Activated CD8-positive, alpha-beta memory T cell treated with anti-CD3 and anti-CD28 coated beads, Interleukin-2, amount 10 ng/mL, durations not matched to agents 7 days and 5 days (primary cell): ENCODE measurements around the gene LIX1. TPM values are rescaled to one million over a fixed set of nuclear protein-coding genes. Genes with fewer than 3 reads are reported as not detected.
"Not testable (repeated sequence)": the region's sequence is repeated elsewhere in the genome, so short reads cannot be mapped to it uniquely, and the experiment has no call there.

Source experiments
- ATAC-seq: fragments of 150-1000 bp; cut with Tn5 transposase; one replicate; pipeline ENCODE4 v1.10.0; 2021; ENCODE audit warnings: moderate library complexity
- CTCF ChIA-PET: fragments of 350-600 bp; sonication (Branson Sonifier 250); formaldehyde crosslinking; loops from one replicate; lab custom pipeline; 2021; ENCODE audit warnings: antibody characterized with exemption; lab: Charles Lee
- DNase-seq: peaks from one replicate; pipeline ENCODE4 v3.0.0-alpha.2; 2020
- H3K27ac Mint-ChIP-seq: one replicate; pipeline ENCODE4 v1.8.0; 2021; ENCODE audit warnings: mild to moderate bottlenecking, mixed read lengths
- H3K27me3 Mint-ChIP-seq: one replicate; pipeline ENCODE4 v1.8.0; 2021; ENCODE audit warnings: mixed read lengths
- H3K36me3 Mint-ChIP-seq: one replicate; pipeline ENCODE4 v1.8.0; 2021; ENCODE audit warnings: mild to moderate bottlenecking, mixed read lengths
- H3K4me1 Mint-ChIP-seq: one replicate; pipeline ENCODE4 v1.8.0; 2021; ENCODE audit warnings: mixed read lengths
- H3K4me3 Mint-ChIP-seq: one replicate; pipeline ENCODE4 v1.8.0; 2021; ENCODE audit warnings: mild to moderate bottlenecking, moderate library complexity, mixed read lengths
- H3K9me3 Mint-ChIP-seq: one replicate; pipeline ENCODE4 v1.8.0; 2022; ENCODE audit warnings: low read depth, mixed read lengths
- total RNA-seq, 2 experiments: library from RNA; stranded (reverse); gene quantifications; one replicate each; pipeline ENCODE4 v1.2.3, GENCODE V29; 2021

LIX1 gene
- total RNA-seq, 2 experiments from 2014 or later, result not detected

DNA sequence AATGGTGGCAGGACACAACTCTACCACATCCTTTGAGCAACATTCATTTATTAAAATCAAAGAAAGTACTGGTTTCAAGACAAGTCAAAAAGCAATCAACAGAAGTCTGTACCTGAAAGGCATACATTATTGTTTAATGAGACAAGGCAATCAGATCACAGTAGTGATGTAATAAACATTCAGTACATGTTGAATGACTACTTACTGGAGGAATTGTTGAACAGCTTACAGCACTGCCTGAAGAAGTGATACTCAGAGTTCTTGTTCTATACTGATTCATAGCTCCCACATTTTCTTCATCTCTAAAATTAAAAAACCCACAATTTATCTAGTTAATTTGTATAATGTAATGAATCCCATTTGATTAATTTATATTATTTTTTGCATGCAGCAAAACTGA lies 22.4 kb upstream of the LIX1 start:
- H3K9me3 Mint-ChIP-seq, result no peaks in the 10 kb centered on the region
- no peaks in the 10 kb centered on the region for H3K27me3 Mint-ChIP-seq
- no peak for ATAC-seq
- DNase-seq, result no peak
- peak overlapping the region; percentile 39 for H3K27ac Mint-ChIP-seq
- CTCF ChIA-PET, result interaction anchor here (2.0 to 10.1 kb wide), 3 partner anchors 17 to 413 kb away, joined by 7 to 79 read pairs (median 74); no protein-coding TSS in a partner anchor
- H3K4me1 Mint-ChIP-seq, result peaks cover 26% of the 10 kb centered on the region
- H3K36me3 Mint-ChIP-seq, result peaks cover 28% of the 10 kb centered on the region
- no peak overlapping the region for H3K4me3 Mint-ChIP-seq

DNA sequence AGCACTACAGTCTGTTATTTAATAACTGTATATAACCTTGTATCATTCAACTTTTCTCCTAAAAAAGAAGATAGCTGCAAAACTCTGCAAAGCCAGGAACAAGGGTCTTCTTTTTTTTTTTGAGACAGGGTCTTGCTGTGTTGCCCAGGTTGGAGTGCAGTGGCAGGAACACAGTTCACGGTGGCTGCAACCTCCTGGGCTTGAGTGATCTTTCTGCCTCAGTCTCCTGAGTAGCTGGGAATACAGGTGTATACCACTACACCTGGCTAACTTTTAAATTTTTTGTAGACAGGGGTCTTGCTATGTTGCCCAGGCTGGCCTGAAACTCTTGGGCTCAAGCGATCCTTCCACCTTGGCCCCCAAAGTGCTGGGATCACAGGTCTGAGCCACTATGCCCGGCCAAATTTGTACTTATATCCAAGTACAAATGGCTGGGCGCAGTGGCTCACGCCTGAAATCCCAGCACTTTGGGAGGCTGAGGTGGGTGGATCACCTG lies 21.4 kb upstream of the LIX1 start:
- Mint-ChIP-seq H3K4me3 (no peak overlapping the region), H3K36me3 (peaks cover 31% of the 10 kb centered on the region), H3K27me3 (no peaks in the 10 kb centered on the region), H3K27ac (no peak overlapping the region), H3K4me1 (peaks cover 26% of the 10 kb centered on the region), H3K9me3 (no peaks in the 10 kb centered on the region)
- DNase-seq (no peak), ATAC-seq (no peak)
- CTCF ChIA-PET, result interaction anchor here (0.7 to 10.1 kb wide), 10 partner anchors 16 to 430 kb away, joined by 3 to 79 read pairs (median 6); partner anchors contain the start of gene LIX1

DNA sequence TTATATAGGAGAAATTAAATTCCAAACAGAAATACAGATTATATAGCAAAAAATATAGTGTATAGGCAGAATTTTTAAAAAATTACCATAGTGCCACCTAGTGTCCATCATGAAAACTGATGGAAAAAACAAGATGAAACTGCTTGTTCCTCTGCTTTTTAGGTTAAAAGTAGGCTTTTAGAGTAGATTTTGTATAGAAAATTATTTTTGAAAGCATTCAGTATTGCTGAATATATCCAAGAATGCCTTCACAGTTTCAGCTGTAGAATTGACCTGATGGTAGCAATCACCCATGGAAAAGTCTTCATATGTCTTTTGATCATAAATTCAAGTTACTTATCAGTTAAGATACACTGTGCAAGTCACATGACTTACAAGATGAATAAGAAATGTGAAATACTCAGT lies 21.0 kb upstream of the LIX1 start:
- Mint-ChIP-seq H3K27ac (no peak overlapping the region), H3K36me3 (peaks cover 33% of the 10 kb centered on the region), H3K4me3 (no peak overlapping the region), H3K9me3 (peaks cover 3% of the 10 kb centered on the region), H3K27me3 (no peaks in the 10 kb centered on the region), H3K4me1 (peaks cover 26% of the 10 kb centered on the region)
- CTCF ChIA-PET, result interaction anchor here (0.9 to 10.1 kb wide), 13 partner anchors 16 to 549 kb away, joined by 3 to 79 read pairs (median 6); partner anchors contain the start of genes LIX1 and RIOK2
- no peak for ATAC-seq
- no peak for DNase-seq

DNA sequence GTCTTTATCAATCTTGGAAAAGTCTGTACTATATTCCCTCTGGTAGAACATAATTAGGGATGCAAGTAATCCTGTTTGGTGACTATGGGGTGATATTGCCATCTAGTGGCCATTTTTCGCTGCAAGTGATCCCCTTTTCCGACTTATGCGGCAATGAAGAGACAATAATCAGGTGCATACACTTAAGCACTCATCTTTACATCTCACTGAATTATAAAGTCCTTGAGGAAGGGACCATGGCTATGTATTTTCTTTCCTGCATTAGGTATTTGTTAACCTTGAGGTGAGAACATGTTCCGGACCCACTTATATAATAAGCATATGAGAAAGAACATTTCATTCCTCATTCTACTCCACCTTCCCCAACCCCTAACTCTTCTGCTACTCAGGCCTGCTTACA lies 19.6 kb upstream of the LIX1 start:
- peaks cover 40% of the 10 kb centered on the region for H3K36me3 Mint-ChIP-seq
- CTCF ChIA-PET, result interaction anchor here (0.6 to 10.1 kb wide), 38 partner anchors 9 to 548 kb away, joined by 3 to 79 read pairs (median 4); partner anchors contain the start of genes CAST, LIX1 and RIOK2

DNA sequence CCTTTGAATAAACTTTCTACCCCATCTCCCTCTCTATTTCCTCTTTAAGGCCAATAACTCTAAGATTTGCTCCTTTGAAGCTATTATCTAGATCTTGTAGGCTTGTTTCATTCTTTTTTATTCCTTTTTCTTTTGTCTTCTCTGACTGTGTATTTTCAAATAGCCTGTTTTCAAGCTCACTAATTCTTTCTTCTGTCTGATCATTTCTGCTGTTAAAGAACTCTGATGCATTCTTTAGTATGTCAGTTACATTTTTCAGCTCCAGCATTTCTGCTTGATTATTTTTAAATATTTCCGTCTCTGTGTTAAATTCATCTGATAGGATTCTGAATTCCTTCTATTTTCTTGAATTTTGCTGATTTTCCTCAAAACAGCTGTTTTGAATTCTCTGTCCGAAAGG lies 15.3 kb upstream of the LIX1 start:
- ATAC-seq (no peak), DNase-seq (no peak)
- H3K36me3 Mint-ChIP-seq, result peaks cover 36% of the 10 kb centered on the region
- H3K9me3 Mint-ChIP-seq, result peaks cover 25% of the 10 kb centered on the region
- no peak overlapping the region for H3K27ac Mint-ChIP-seq
- H3K4me1 Mint-ChIP-seq, result peaks cover 3% of the 10 kb centered on the region
- CTCF ChIA-PET, result interaction anchor here (2.3 kb wide), 1 partner anchor 15 kb away, joined by 11 read pairs; the partner anchor contains the start of gene LIX1
- peaks cover 8% of the 10 kb centered on the region for H3K27me3 Mint-ChIP-seq
- no peak overlapping the region for H3K4me3 Mint-ChIP-seq

More for the DNA sequence above, 19.6 kb upstream of the LIX1 start:
- H3K4me3 Mint-ChIP-seq, result no peak overlapping the region
- no peak overlapping the region for H3K27ac Mint-ChIP-seq
- no peaks in the 10 kb centered on the region for H3K27me3 Mint-ChIP-seq
- H3K9me3 Mint-ChIP-seq, result peaks cover 15% of the 10 kb centered on the region
- peak; percentile 64 for DNase-seq
- peak; percentile 61 for ATAC-seq
- H3K4me1 Mint-ChIP-seq, result peaks cover 20% of the 10 kb centered on the region

DNA sequence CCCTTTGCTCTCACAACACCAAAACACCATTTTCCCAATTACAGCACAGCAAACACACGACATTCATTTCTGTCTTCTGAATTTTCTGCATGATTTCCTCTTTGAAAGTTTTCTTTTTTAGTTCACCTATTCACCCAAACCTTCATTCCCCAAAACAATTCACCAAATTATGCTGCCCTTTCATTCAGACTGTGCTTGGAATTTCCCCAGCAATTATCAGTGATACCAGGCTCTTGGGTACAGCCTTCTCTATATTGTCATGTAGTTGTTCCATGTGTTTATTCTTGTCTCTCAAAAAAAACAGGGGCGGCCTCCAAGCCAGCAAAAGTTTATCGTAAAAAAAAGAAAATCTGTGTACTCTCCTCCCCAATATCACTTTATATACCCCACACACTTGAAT lies 9.0 kb upstream of the LIX1 start:
- no peak overlapping the region for H3K4me3 Mint-ChIP-seq
- H3K4me1 Mint-ChIP-seq, result peaks cover 3% of the 10 kb centered on the region
- peaks cover 5% of the 10 kb centered on the region for H3K36me3 Mint-ChIP-seq
- H3K9me3 Mint-ChIP-seq, result peaks cover 5% of the 10 kb centered on the region
- ATAC-seq (no peak), DNase-seq (no peak)
- no peak overlapping the region for H3K27ac Mint-ChIP-seq
- H3K27me3 Mint-ChIP-seq, result peaks cover 8% of the 10 kb centered on the region
- CTCF ChIA-PET, result interaction anchor here (2.3 kb wide), 1 partner anchor 11 kb away, joined by 10 read pairs; no protein-coding TSS in a partner anchor

DNA sequence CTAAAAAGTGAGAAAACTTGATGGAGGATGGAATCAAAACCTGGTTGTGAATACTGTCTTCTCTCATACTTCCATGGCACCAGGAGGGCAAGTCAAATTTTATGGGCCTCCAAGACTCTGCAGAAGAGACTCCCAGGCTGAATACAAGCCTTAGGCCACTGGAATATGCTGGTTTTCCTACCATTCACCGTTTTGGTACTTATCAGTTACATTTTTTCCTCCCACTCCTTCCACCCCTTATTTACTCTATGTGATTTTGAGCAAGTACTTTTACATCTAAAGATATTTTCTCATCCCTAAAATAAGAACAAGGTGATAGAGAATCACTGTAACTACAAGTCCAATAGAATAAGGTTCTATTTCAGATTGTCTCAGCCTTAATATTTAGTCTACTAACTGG lies 8.0 kb upstream of the LIX1 start:
- Mint-ChIP-seq H3K36me3 (peaks cover under 1% of the 10 kb centered on the region), H3K27ac (no peak overlapping the region), H3K9me3 (peaks cover 2% of the 10 kb centered on the region), H3K27me3 (peaks cover 3% of the 10 kb centered on the region), H3K4me3 (no peak overlapping the region), H3K4me1 (peaks cover 3% of the 10 kb centered on the region)
- DNase-seq (no peak), ATAC-seq (no peak)
- CTCF ChIA-PET, result interaction anchor here (1.4 kb wide), 1 partner anchor 286 kb away, joined by 3 read pairs; no protein-coding TSS in a partner anchor

DNA sequence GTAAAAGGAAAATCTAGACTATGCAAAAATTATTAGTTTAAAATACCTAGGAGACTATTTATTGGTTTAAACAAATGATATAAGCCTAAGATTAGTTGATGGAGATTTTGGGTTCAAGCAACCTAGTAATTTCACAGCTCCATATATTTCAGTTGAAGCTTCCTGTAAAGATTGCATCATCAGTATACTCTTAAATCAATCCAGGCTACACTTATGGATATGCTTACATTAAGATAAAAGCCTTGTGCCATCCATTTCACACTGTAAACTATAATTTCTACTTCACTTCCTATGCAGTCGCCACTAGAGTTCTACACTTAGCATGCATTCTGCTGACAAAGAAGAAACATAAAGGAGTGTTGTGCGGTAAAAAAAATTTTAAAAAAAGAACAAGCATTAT lies 7.3 kb upstream of the LIX1 start:
- H3K9me3 Mint-ChIP-seq, result peaks cover 2% of the 10 kb centered on the region
- no peaks in the 10 kb centered on the region for H3K27me3 Mint-ChIP-seq
- H3K4me1 Mint-ChIP-seq, result peaks cover 3% of the 10 kb centered on the region

DNA sequence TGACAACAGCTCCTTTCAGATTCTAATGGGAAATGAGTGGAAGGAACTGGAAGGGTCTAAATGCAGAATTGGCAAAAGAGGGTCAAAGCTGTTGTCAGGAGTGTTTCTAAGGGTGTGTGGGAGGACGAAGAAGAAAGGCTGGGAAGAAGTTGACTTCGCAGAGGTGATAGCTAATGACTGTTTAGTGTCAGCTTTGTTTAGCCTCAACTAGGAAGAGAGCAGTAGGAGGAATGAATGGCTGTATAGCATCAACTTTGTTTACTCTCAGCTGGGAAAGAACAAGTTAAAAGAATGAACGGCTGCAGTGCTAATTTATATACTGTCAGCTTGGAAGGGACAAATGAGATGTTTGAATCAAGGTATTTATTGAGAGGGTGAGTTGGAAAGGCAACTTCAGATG lies 5.9 kb upstream of the LIX1 start:
- Mint-ChIP-seq H3K9me3 (peaks cover 2% of the 10 kb centered on the region), H3K4me3 (no peak overlapping the region), H3K4me1 (peaks cover 3% of the 10 kb centered on the region), H3K27me3 (no peaks in the 10 kb centered on the region), H3K27ac (no peak overlapping the region), H3K36me3 (no peaks in the 10 kb centered on the region)
- CTCF ChIA-PET, result interaction anchor here (0.6 to 1.9 kb wide), 5 partner anchors 13 to 340 kb away, joined by 3 to 6 read pairs (median 3); partner anchors contain the start of gene ERAP1
- ATAC-seq (no peak), DNase-seq (no peak)

More for the DNA sequence above, 7.3 kb upstream of the LIX1 start:
- Mint-ChIP-seq H3K36me3 (no peaks in the 10 kb centered on the region), H3K27ac (no peak overlapping the region), H3K4me3 (no peak overlapping the region)
- ATAC-seq (no peak), DNase-seq (no peak)
- CTCF ChIA-PET, result interaction anchor here (0.9 to 1.4 kb wide), 3 partner anchors 10 to 286 kb away, joined by 3 to 4 read pairs (median 4); no protein-coding TSS in a partner anchor

DNA sequence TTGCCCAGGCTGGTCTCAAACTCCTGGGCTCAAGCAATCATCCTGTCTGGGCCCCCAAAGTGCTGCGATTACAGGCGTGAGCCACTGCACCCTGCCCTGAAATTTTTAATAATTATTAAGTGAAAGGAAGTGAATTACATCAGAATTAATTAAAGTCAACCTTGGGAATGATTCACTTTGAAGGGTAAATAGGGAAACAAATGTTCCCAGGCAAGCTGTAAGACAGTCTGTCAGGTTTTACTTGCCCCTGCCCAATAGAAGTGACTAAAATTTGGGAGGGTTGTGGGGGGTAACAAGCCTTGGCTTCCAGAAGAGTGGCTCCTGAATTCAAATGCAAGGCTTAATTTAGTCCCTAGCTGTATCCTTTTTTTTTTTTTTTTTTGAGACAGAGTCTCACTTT lies 1.3 kb upstream of the LIX1 start:
- Mint-ChIP-seq H3K36me3 (no peaks in the 10 kb centered on the region), H3K4me3 (no peak overlapping the region), H3K27me3 (peaks cover 24% of the 10 kb centered on the region), H3K9me3 (no peaks in the 10 kb centered on the region), H3K27ac (no peak overlapping the region), H3K4me1 (no peaks in the 10 kb centered on the region)
- CTCF ChIA-PET, result interaction anchor here (1.2 to 5.6 kb wide), 7 partner anchors 18 to 277 kb away, joined by 3 to 34 read pairs (median 8); no protein-coding TSS in a partner anchor
- ATAC-seq, result no peak
- no peak for DNase-seq

DNA sequence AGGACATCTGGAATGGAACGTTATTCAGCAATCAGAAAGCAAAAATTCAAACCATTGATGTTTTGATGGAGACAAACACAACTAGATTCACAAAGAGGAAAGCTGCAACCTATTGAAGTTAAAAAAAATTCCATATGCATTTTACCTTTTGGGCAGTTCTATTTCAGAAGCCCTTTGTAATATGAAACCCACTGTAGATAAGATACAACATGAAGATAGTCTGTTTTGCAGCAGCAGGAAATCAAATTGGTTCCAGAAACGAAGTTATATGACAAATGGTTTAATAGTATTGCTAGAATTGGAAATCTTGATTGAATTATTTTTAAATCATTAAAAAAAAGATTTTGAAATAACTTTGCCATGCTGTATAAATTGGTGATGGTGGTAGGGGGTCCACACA lies 872 bp downstream of the LIX1 start:
- Mint-ChIP-seq H3K27ac (no peak overlapping the region), H3K36me3 (no peaks in the 10 kb centered on the region), H3K4me1 (peaks cover 3% of the 10 kb centered on the region), H3K9me3 (no peaks in the 10 kb centered on the region), H3K27me3 (peaks cover 24% of the 10 kb centered on the region), H3K4me3 (no peak overlapping the region)
- CTCF ChIA-PET, result interaction anchor here (0.9 to 5.6 kb wide), 9 partner anchors 11 to 527 kb away, joined by 3 to 34 read pairs (median 4); no protein-coding TSS in a partner anchor
- DNase-seq (no peak), ATAC-seq (no peak)

DNA sequence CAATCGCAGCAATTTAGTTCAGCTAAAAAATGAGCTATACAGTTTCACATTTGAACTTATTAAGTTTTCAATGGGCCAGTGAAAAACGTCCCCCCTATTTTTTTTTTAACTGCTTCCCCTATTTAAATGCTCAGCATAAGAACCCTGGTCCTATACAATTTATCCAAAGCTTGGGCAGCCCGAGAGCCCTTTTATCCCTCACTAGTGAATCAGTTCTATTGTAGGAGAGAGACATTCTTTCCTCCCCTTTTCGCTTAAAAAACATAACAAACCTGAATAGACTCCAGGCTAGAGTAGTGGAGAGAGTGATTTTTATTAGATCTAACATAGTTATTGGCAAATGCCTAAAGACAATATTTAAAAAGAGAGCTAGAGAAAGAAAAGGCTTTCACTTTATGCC lies 1.4 kb downstream of the LIX1 start:
- Mint-ChIP-seq H3K36me3 (no peaks in the 10 kb centered on the region), H3K4me3 (no peak overlapping the region), H3K9me3 (no peaks in the 10 kb centered on the region), H3K4me1 (peaks cover 8% of the 10 kb centered on the region), H3K27me3 (peaks cover 24% of the 10 kb centered on the region), H3K27ac (no peak overlapping the region)
- CTCF ChIA-PET, result interaction anchor here (0.8 to 5.6 kb wide), 6 partner anchors 10 to 527 kb away, joined by 3 to 34 read pairs (median 4); no protein-coding TSS in a partner anchor
- no peak for ATAC-seq
- DNase-seq, result no peak

DNA sequence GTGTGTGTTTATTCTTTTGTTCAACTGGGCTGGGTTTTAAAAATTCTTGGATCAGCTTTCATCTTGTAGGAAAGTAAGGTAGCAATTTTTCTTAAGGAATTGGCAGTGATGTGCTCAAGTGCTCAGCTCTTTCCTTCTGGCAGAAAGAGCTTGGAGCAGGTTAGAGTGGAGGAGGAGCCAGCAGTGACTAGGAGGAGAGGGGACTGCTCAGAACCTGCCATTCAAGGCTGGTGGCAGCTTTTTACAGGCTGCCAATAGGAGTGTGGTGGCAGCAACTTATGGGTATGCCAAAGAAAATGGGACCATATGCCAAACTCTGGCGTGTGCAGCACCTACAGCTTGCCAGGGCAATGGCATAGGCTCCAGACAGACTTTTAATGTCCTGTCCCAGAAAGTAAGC lies 2.2 kb downstream of the LIX1 start:
- H3K27ac Mint-ChIP-seq, H3K4me3 Mint-ChIP-seq, ATAC-seq, H3K36me3 Mint-ChIP-seq, DNase-seq, H3K9me3 Mint-ChIP-seq: not testable (repeated sequence)
- Mint-ChIP-seq H3K4me1 (peaks cover 14% of the 10 kb centered on the region), H3K27me3 (peaks cover 24% of the 10 kb centered on the region)
- CTCF ChIA-PET, result interaction anchor here (0.8 to 5.6 kb wide), 5 partner anchors 21 to 388 kb away, joined by 3 to 34 read pairs (median 6); no protein-coding TSS in a partner anchor
